ENCODE results near the gene HEATR1.

The HEATR1 gene

DNA sequence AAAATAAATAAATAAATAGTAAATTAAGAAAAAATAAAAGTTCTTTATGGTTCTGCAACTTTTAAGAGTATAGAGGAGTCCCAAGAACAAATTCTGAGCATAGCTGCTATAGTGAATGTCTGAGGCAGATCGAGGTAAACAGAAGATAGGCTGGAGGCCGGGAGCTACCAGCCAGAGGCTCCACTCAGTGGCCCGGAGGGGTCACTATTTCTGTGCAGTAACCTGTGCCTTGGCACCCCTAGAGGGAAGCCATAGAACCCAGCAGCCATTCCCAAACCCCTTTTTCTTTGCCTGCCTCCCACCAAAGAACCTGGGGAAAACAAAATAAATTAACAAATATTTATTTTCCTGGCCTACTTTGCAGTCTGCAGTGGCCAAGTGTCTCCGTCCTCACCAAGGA is 38.4 kb upstream of the HEATR1 start:
- H3K79me2 ChIP-seq (ENCODE audit: control insufficient read depth, low read length) = no peaks in the 10 kb centered on the region
- H3K4me3 ChIP-seq (ENCODE audit: low read length) = no peak overlapping the region
- no peak overlapping the region for H3K4me2 ChIP-seq (ENCODE audit: low read length)
- H3K9me3 ChIP-seq (ENCODE audit: control insufficient read depth, insufficient read depth, low read length) = no peaks in the 10 kb centered on the region
- no peaks in the 10 kb centered on the region for H3K36me3 ChIP-seq (ENCODE audit: control insufficient read depth, low read length)
- no peaks in the 10 kb centered on the region for H4K20me1 ChIP-seq (ENCODE audit: control insufficient read depth, insufficient read depth, low read depth, low read length)
- H3K9me2 ChIP-seq (replicated peaks; ENCODE audit: control insufficient read depth, low read length) = no peaks in the 10 kb centered on the region
- no peaks in the 10 kb centered on the region for H3F3A ChIP-seq (ENCODE audit: control insufficient read depth, insufficient read depth)
- no peaks in the 10 kb centered on the region for H3K4me1 ChIP-seq (ENCODE audit: control insufficient read depth, low read length)
- TF ChIP-seq, protein P1, sequence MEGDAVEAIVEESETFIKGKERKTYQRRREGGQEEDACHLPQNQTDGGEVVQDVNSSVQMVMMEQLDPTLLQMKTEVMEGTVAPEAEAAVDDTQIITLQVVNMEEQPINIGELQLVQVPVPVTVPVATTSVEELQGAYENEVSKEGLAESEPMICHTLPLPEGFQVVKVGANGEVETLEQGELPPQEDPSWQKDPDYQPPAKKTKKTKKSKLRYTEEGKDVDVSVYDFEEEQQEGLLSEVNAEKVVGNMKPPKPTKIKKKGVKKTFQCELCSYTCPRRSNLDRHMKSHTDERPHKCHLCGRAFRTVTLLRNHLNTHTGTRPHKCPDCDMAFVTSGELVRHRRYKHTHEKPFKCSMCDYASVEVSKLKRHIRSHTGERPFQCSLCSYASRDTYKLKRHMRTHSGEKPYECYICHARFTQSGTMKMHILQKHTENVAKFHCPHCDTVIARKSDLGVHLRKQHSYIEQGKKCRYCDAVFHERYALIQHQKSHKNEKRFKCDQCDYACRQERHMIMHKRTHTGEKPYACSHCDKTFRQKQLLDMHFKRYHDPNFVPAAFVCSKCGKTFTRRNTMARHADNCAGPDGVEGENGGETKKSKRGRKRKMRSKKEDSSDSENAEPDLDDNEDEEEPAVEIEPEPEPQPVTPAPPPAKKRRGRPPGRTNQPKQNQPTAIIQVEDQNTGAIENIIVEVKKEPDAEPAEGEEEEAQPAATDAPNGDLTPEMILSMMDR (IDR thresholded peaks at IDR 0.05; ENCODE audit: low read depth, low read length, poor library complexity, severe bottlenecking) = no peak
- TF ChIP-seq EZH2phosphoT487 (IDR thresholded peaks at IDR 0.05; ENCODE audit: borderline replicate concordance, low read length) = no peak
- no peaks in the 10 kb centered on the region for H3K27me3 ChIP-seq (ENCODE audit: control insufficient read depth, low read length)
- no peak overlapping the region for H3K27ac ChIP-seq (ENCODE audit: low read depth, low read length)

DNA sequence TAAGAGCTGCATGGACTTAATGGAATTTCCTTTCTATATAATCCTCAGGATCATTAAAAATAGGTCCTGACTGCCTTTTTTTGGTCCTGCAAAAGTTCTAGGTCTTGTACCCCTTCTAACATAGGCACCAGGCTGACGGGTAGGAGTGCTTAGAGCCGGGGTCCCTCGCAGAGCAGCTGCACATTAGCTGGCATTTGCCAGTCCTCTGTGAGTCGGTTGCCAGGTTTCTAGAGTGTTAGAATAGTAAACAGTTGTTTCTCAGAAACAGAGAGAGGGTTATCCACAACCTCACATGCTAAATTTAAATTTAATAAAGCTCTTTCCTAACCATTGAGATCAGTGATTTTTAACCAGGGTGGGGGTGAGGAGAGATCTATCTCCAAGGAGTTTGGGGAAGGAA is 35.4 kb upstream of the HEATR1 start:
- Histone ChIP-seq H3K9me3 (ENCODE audit: control insufficient read depth, insufficient read depth, low read length) (no peaks in the 10 kb centered on the region), H3K36me3 (ENCODE audit: control insufficient read depth, low read length) (no peaks in the 10 kb centered on the region), H3F3A (ENCODE audit: control insufficient read depth, insufficient read depth) (no peaks in the 10 kb centered on the region), H4K20me1 (ENCODE audit: control insufficient read depth, insufficient read depth, low read depth, low read length) (no peaks in the 10 kb centered on the region), H3K79me2 (ENCODE audit: control insufficient read depth, low read length) (no peaks in the 10 kb centered on the region), H3K4me1 (ENCODE audit: control insufficient read depth, low read length) (no peaks in the 10 kb centered on the region), H3K27me3 (ENCODE audit: control insufficient read depth, low read length) (no peaks in the 10 kb centered on the region), H3K9me2 (replicated peaks; ENCODE audit: control insufficient read depth, low read length) (no peaks in the 10 kb centered on the region), H3K27ac (ENCODE audit: low read depth, low read length) (no peak overlapping the region), H3K4me3 (ENCODE audit: low read length) (no peak overlapping the region), H3K4me2 (ENCODE audit: low read length) (no peak overlapping the region)
- no peak for TF ChIP-seq EZH2phosphoT487 (IDR thresholded peaks at IDR 0.05; ENCODE audit: borderline replicate concordance, low read length)
- TF ChIP-seq, protein P1 (IDR thresholded peaks at IDR 0.05; ENCODE audit: low read depth, low read length, poor library complexity, severe bottlenecking) = no peak

DNA sequence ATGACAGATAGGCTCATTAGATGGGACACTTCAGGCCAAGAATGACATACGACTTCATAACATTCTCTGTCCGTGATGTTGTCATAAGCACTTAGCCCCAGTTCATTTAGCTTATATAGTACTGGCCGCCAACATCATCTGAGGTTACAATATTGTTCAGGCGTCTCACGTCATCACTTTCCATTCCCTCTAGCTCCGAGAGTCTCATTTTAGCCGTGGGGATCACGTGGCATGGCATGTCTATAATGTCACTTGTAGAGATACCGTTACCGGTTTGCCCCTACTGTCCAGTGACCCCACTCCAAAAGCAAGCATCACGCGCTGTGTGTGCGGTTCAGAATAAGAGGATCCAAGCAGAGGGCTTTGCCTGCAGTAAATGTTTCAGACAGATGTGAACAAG is 34.6 kb upstream of the HEATR1 start:
- Histone ChIP-seq H3K4me1 (ENCODE audit: control insufficient read depth, low read length) (no peaks in the 10 kb centered on the region), H3F3A (ENCODE audit: control insufficient read depth, insufficient read depth) (no peaks in the 10 kb centered on the region), H3K36me3 (ENCODE audit: control insufficient read depth, low read length) (no peaks in the 10 kb centered on the region), H3K27ac (ENCODE audit: low read depth, low read length) (no peak overlapping the region), H3K79me2 (ENCODE audit: control insufficient read depth, low read length) (no peaks in the 10 kb centered on the region), H3K4me3 (ENCODE audit: low read length) (no peak overlapping the region), H3K9me2 (replicated peaks; ENCODE audit: control insufficient read depth, low read length) (no peaks in the 10 kb centered on the region), H3K27me3 (ENCODE audit: control insufficient read depth, low read length) (no peaks in the 10 kb centered on the region), H3K4me2 (ENCODE audit: low read length) (no peak overlapping the region), H4K20me1 (ENCODE audit: control insufficient read depth, insufficient read depth, low read depth, low read length) (no peaks in the 10 kb centered on the region), H3K9me3 (ENCODE audit: control insufficient read depth, insufficient read depth, low read length) (no peaks in the 10 kb centered on the region)
- TF ChIP-seq, protein P1 (IDR thresholded peaks at IDR 0.05; ENCODE audit: low read depth, low read length, poor library complexity, severe bottlenecking) = no peak
- no peak for TF ChIP-seq EZH2phosphoT487 (IDR thresholded peaks at IDR 0.05; ENCODE audit: borderline replicate concordance, low read length)

DNA sequence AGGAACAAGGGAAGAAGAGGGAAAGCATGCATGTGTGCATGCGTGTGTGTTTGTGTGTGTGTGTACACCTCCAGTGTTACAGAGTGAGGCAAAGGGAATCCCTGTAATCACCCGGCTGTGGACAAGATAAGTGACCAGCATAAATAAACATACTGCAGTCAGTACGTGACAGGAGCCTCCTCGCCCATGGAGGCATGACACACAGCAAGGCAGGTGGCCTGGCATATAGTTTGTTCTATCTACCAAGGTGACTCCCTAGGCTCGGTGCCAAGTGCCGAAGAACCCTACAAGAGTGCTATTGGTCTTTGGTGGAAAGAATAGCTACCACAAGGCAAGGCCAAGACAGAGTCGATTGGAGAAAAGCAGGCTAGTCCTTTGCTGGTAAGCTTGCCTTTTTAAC is 31.7 kb upstream of the HEATR1 start:
- H3K9me3 ChIP-seq (ENCODE audit: control insufficient read depth, insufficient read depth, low read length) = no peaks in the 10 kb centered on the region

More for the DNA sequence above, 31.7 kb upstream of the HEATR1 start:
- no peaks in the 10 kb centered on the region for H3F3A ChIP-seq (ENCODE audit: control insufficient read depth, insufficient read depth)
- H3K4me3 ChIP-seq (ENCODE audit: low read length) = no peak overlapping the region
- H3K4me1 ChIP-seq (ENCODE audit: control insufficient read depth, low read length) = no peaks in the 10 kb centered on the region
- no peak overlapping the region for H3K27ac ChIP-seq (ENCODE audit: low read depth, low read length)
- H3K27me3 ChIP-seq (ENCODE audit: control insufficient read depth, low read length) = no peaks in the 10 kb centered on the region
- no peaks in the 10 kb centered on the region for H3K79me2 ChIP-seq (ENCODE audit: control insufficient read depth, low read length)
- H3K36me3 ChIP-seq (ENCODE audit: control insufficient read depth, low read length) = no peaks in the 10 kb centered on the region
- H4K20me1 ChIP-seq (ENCODE audit: control insufficient read depth, insufficient read depth, low read depth, low read length) = no peaks in the 10 kb centered on the region
- TF ChIP-seq, protein P1 (IDR thresholded peaks at IDR 0.05; ENCODE audit: low read depth, low read length, poor library complexity, severe bottlenecking) = no peak
- TF ChIP-seq EZH2phosphoT487 (IDR thresholded peaks at IDR 0.05; ENCODE audit: borderline replicate concordance, low read length) = no peak
- no peaks in the 10 kb centered on the region for H3K9me2 ChIP-seq (replicated peaks; ENCODE audit: control insufficient read depth, low read length)
- no peak overlapping the region for H3K4me2 ChIP-seq (ENCODE audit: low read length)
